SK-N-SH (cell line): Measurements from ENCODE around the gene TMEM213.

Source experiments
- CTCF ChIP-seq: fragments of 200-600 bp; sonication (generic); IDR thresholded peaks from 2 replicates; pipeline ENCODE4 v1.6.1; 2017; ENCODE audit warnings: antibody characterized with exemption, mild to moderate bottlenecking, moderate library complexity
- EP300 ChIP-seq, 2 experiments: IDR thresholded peaks; 2 replicates each; pipeline versions ENCODE4 v1.4.0 to v1.6.1; 2012; ENCODE audit warnings: borderline replicate concordance in 1 of 2, low read depth in 1 of 2, low read length in 1 of 2
- FOXM1 ChIP-seq: IDR thresholded peaks from 2 replicates; pipeline ENCODE4 v1.4.0; 2012; ENCODE audit warnings: low read depth, mild to moderate bottlenecking
- GABPA ChIP-seq: IDR thresholded peaks from 2 replicates; pipeline ENCODE4 v1.4.0; 2012; ENCODE audit warnings: low read depth, mild to moderate bottlenecking
- GATA2 ChIP-seq: sonication (generic); formaldehyde crosslinking; IDR thresholded peaks from 2 replicates; pipeline ENCODE4 v1.5.0; 2020; ENCODE audit warnings: mild to moderate bottlenecking, missing genetic modification reagents
- MAX ChIP-seq: IDR thresholded peaks from 2 replicates; pipeline ENCODE4 v1.4.0; 2012; ENCODE audit warnings: low read depth
- NFIC ChIP-seq: IDR thresholded peaks from 2 replicates; pipeline ENCODE4 v1.4.0; 2012; ENCODE audit warnings: borderline replicate concordance
- RCOR1 ChIP-seq: fragments of 150-350 bp; IDR thresholded peaks from 2 replicates; pipeline ENCODE4 v1.6.1; 2017; ENCODE audit warnings: antibody characterized with exemption, low read length
- TAF1 ChIP-seq: IDR thresholded peaks from 2 replicates; pipeline ENCODE4 v1.6.1; 2012; ENCODE audit warnings: low read depth, mild to moderate bottlenecking, low read length, moderate library complexity, borderline replicate concordance
- TEAD4 ChIP-seq: IDR thresholded peaks from 2 replicates; pipeline ENCODE4 v1.4.0; 2012; ENCODE audit warnings: mild to moderate bottlenecking, borderline replicate concordance; ENCODE audit not compliant: insufficient read depth
- YY1 ChIP-seq: IDR thresholded peaks from 2 replicates; pipeline ENCODE4 v1.4.0; 2012; ENCODE audit warnings: low read depth, mild to moderate bottlenecking
- TF ChIP-seq, protein P1 (sequence below): IDR thresholded peaks from 2 replicates; pipeline ENCODE4 v1.6.1; 2012; ENCODE audit warnings: mild to moderate bottlenecking, low read depth, low read length, moderate library complexity
- TF ChIP-seq, protein P2 (sequence below): IDR thresholded peaks from 2 replicates; pipeline ENCODE4 v1.4.0; 2012; ENCODE audit warnings: low read depth, borderline replicate concordance
- TF ChIP-seq, protein P3 (sequence below): fragments of 150-350 bp; IDR thresholded peaks from 2 replicates; pipeline ENCODE4 v1.6.1; 2017; ENCODE audit warnings: antibody characterized with exemption, low read length, low read depth, borderline replicate concordance

GRCh38 chr7:138863931-138864330 is 66.1 kb downstream of the TMEM213 start:
- TF ChIP-seq CTCF (no peak), NFIC (no peak), MAX (no peak), TEAD4 (no peak), EP300 (IDR thresholded peaks at IDR 0.05; ENCODE audit: borderline replicate concordance in 1 of 2, low read depth in 1 of 2, low read length in 1 of 2) (no peak), FOXM1 (no peak), RCOR1 (no peak), TAF1 (no peak), YY1 (no peak), GATA2 (CRISPR knock-in tag) (no peak), GABPA (no peak)
- TF ChIP-seq, protein P1, sequence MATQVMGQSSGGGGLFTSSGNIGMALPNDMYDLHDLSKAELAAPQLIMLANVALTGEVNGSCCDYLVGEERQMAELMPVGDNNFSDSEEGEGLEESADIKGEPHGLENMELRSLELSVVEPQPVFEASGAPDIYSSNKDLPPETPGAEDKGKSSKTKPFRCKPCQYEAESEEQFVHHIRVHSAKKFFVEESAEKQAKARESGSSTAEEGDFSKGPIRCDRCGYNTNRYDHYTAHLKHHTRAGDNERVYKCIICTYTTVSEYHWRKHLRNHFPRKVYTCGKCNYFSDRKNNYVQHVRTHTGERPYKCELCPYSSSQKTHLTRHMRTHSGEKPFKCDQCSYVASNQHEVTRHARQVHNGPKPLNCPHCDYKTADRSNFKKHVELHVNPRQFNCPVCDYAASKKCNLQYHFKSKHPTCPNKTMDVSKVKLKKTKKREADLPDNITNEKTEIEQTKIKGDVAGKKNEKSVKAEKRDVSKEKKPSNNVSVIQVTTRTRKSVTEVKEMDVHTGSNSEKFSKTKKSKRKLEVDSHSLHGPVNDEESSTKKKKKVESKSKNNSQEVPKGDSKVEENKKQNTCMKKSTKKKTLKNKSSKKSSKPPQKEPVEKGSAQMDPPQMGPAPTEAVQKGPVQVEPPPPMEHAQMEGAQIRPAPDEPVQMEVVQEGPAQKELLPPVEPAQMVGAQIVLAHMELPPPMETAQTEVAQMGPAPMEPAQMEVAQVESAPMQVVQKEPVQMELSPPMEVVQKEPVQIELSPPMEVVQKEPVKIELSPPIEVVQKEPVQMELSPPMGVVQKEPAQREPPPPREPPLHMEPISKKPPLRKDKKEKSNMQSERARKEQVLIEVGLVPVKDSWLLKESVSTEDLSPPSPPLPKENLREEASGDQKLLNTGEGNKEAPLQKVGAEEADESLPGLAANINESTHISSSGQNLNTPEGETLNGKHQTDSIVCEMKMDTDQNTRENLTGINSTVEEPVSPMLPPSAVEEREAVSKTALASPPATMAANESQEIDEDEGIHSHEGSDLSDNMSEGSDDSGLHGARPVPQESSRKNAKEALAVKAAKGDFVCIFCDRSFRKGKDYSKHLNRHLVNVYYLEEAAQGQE = no peak
- TF ChIP-seq, protein P2, sequence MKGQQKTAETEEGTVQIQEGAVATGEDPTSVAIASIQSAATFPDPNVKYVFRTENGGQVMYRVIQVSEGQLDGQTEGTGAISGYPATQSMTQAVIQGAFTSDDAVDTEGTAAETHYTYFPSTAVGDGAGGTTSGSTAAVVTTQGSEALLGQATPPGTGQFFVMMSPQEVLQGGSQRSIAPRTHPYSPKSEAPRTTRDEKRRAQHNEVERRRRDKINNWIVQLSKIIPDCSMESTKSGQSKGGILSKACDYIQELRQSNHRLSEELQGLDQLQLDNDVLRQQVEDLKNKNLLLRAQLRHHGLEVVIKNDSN = no peak
- TF ChIP-seq, protein P3, sequence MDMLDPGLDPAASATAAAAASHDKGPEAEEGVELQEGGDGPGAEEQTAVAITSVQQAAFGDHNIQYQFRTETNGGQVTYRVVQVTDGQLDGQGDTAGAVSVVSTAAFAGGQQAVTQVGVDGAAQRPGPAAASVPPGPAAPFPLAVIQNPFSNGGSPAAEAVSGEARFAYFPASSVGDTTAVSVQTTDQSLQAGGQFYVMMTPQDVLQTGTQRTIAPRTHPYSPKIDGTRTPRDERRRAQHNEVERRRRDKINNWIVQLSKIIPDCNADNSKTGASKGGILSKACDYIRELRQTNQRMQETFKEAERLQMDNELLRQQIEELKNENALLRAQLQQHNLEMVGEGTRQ = no peak
